GM12874 (cell line): ENCODE results near the gene SLC12A7.

ENCODE experiments used
- CTCF ChIP-seq: IDR thresholded peaks from 2 replicates; pipeline ENCODE4 v1.5.1; 2011; ENCODE audit warnings: low read depth, mild to moderate bottlenecking, control low read depth, low read length, moderate library complexity; ENCODE audit not compliant: insufficient read depth

The SLC12A7 gene

GRCh38 chr5:1058083-1058945 is 53.5 kb downstream of the SLC12A7 start:
- TF ChIP-seq CTCF, result no peak

- TF ChIP-seq CTCF, result no peak
These were observed 54.3 kb downstream of the SLC12A7 start for GRCh38 chr5:1057485-1058082.

GRCh38 chr5:1056611-1057484 is 55.0 kb downstream of the SLC12A7 start:
- TF ChIP-seq CTCF, result no peak

GRCh38 chr5:1055896-1056610 is 55.8 kb downstream of the SLC12A7 start:
- TF ChIP-seq CTCF, result no peak

- TF ChIP-seq CTCF, result no peak
These were observed 56.8 kb downstream of the SLC12A7 start for GRCh38 chr5:1054799-1055775.

- TF ChIP-seq CTCF, result no peak
These were observed 57.7 kb downstream of the SLC12A7 start for GRCh38 chr5:1054018-1054798.
